ENCODE measurements around the gene HYAL4.

Gene HYAL4

DNA sequence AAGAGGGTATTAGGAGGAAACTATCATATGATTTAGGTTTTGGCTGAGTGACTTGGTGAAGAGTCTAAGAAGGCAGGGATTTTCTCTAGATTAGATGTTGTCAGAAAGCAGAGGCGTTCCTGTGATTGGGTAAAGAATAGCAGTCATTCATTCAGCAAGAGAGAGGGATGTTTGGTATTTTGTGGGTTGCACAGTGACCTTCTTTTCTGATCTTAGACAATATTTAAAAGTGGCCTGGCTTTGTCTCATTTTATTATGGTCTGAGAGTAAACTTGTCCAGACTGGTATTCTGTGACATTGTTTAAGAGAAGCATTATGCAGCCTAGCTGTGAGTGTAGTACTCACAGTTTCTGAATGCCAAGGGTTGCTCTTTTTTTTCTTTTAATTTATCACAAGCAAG is 18.5 kb downstream of the HYAL4 start:
- TF ChIP-seq, protein P1, sequence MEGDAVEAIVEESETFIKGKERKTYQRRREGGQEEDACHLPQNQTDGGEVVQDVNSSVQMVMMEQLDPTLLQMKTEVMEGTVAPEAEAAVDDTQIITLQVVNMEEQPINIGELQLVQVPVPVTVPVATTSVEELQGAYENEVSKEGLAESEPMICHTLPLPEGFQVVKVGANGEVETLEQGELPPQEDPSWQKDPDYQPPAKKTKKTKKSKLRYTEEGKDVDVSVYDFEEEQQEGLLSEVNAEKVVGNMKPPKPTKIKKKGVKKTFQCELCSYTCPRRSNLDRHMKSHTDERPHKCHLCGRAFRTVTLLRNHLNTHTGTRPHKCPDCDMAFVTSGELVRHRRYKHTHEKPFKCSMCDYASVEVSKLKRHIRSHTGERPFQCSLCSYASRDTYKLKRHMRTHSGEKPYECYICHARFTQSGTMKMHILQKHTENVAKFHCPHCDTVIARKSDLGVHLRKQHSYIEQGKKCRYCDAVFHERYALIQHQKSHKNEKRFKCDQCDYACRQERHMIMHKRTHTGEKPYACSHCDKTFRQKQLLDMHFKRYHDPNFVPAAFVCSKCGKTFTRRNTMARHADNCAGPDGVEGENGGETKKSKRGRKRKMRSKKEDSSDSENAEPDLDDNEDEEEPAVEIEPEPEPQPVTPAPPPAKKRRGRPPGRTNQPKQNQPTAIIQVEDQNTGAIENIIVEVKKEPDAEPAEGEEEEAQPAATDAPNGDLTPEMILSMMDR (IDR thresholded peaks at IDR 0.05; ENCODE audit: low read depth, low read length): no peak
- in situ Hi-C loops (cut with HindIII; ENCODE audit: low sequenced_read_pairs): no loop called here
- DNase-seq (ENCODE audit: low read depth, low spot score): no peak

DNA sequence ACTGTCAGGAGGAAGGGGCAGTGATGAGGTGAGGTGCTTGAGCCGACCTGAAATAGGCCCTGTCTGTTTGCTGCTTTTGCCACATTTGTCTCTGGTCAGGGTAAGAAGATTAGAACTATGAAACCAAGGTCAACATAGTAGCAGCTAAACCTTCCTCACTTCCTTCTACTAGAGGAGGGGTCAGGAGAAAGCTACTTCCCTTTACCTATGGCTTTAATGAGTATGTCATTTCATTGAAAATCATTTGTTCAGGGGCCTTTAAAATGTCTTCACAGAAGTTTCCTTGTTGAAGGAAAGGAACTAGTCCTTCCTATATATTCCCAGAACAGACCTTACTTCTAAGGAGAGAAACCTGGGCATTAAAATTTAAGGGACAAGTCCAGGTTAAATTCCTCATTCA is 19.0 kb downstream of the HYAL4 start:
- H3K4me3 ChIP-seq (ENCODE audit: low read depth, low read length): no peak overlapping the region
- in situ Hi-C loops (cut with HindIII; ENCODE audit: low sequenced_read_pairs): no loop called here
- no peak for DNase-seq (ENCODE audit: low read depth, low spot score)
- TF ChIP-seq, protein P1 (IDR thresholded peaks at IDR 0.05; ENCODE audit: low read depth, low read length): no peak

More for the DNA sequence above, 18.5 kb downstream of the HYAL4 start:
- H3K4me3 ChIP-seq (ENCODE audit: low read depth, low read length): no peak overlapping the region

DNA sequence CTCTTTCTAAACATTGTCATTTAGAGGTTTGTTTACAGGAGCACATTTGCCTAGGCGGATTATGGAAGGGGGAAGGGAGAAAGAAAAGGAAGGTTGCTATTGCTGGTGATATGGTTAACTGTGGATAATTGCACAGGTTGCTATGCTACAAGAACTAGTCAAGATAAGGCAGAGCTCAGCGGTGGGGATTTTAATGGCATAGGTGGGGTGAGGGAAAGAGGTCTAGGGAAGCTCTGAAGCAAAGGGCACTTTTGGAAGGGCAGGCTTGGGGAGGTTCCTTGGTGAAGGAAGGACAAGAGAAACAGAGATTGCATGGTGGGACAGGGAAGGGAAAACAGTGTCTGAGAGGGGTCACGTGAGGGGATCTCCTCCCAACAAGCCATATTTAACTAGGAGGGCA is 19.5 kb downstream of the HYAL4 start:
- DNase-seq (ENCODE audit: low read depth, low spot score): no peak
- in situ Hi-C loops (cut with HindIII; ENCODE audit: low sequenced_read_pairs): no loop called here
- TF ChIP-seq, protein P1 (IDR thresholded peaks at IDR 0.05; ENCODE audit: low read depth, low read length): no peak

DNA sequence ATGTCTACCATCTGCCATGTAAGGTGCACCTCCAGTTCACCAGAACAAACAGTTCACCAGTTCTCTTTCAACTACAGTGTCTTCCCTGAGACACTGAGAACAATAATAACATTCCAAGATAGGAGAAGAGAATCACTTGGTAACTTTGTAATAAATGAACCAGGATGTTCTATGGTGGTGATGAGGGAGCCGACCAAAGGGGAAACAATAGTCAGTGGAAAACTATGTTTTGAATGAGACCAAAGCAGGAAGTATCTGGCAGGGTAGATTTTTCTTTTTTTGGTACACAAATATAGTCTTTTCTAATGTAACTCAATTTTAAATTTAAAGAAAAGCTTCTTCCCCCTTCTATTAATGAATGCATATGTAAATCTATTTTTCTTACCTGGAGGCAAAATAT is 20.0 kb downstream of the HYAL4 start:
- TF ChIP-seq, protein P1 (IDR thresholded peaks at IDR 0.05; ENCODE audit: low read depth, low read length): no peak
- in situ Hi-C loops (cut with HindIII; ENCODE audit: low sequenced_read_pairs): no loop called here
- peak; percentile 10 for DNase-seq (ENCODE audit: low read depth, low spot score)
- no peak overlapping the region for H3K4me3 ChIP-seq (ENCODE audit: low read depth, low read length)

More for the DNA sequence above, 19.5 kb downstream of the HYAL4 start:
- no peak overlapping the region for H3K4me3 ChIP-seq (ENCODE audit: low read depth, low read length)

DNA sequence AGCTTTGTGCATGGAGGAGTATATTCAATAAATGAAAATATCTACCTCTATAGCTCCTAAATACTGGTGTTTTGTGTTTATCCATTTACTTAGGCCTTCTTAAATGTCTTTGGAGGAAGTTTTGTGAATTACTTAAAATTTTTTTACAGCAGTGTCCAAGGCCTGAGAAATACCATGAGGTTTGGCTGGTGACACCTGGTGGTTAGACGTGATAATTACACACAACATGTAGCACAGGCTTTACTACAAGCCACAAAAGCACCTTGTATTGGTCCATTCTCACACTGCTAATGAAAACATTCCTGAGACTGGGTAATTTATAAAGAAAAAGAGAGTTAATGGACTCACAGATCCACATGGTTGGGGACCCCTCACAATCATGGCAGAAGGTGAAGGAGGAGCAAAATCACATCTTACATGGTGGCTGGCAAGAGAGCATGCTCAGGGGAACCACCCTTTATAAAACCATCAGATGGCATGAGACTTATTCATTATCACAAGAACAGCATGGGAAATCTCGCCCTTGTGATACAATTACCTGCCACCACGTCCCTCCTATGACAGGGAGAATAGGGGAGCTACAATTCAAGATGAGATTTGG is 20.6 kb downstream of the HYAL4 start:
- in situ Hi-C loops (cut with HindIII; ENCODE audit: low sequenced_read_pairs): no loop called here
- DNase-seq (ENCODE audit: low read depth, low spot score): peak; percentile 76
- TF ChIP-seq, protein P1 (IDR thresholded peaks at IDR 0.05; ENCODE audit: low read depth, low read length): peak; percentile 62
- no peak overlapping the region for H3K4me3 ChIP-seq (ENCODE audit: low read depth, low read length)

DNA sequence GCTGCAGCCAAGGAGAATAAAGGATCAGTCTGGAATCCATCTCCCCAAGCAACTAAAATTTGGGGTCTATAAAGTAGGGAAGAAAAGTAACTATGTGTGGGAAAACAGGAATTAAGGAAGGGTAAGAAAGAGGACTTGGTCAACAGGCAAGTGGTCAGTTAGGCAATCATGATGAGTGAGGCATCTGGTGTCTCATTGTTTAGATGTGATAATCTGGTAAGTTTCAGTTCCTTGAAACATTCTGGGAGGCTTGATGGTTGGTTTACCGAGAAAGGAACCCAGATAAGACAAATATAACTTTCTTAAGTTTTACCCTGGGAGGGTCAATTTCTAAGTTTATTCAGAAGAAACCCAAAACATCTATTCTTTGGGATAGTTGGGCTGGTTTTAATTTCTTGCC is 22.3 kb downstream of the HYAL4 start:
- DNase-seq (ENCODE audit: low read depth, low spot score): no peak
- in situ Hi-C loops (cut with HindIII; ENCODE audit: low sequenced_read_pairs): no loop called here
- TF ChIP-seq, protein P1 (IDR thresholded peaks at IDR 0.05; ENCODE audit: low read depth, low read length): no peak
- H3K4me3 ChIP-seq (ENCODE audit: low read depth, low read length): no peak overlapping the region

Measured in astrocyte of the spinal cord (primary cell).